22Rv1 (cell line): ENCODE data around the gene KATNAL2.

Source experiments
- CTCF ChIP-seq: fragments of 450-650 bp; IDR thresholded peaks from 2 replicates; pipeline ENCODE4 v1.5.1; 2017; ENCODE audit warnings: mild to moderate bottlenecking
- ZFX ChIP-seq: fragments of 450-650 bp; IDR thresholded peaks from 2 replicates; pipeline ENCODE4 v1.6.1; 2017; ENCODE audit warnings: antibody characterized with exemption, borderline replicate concordance

GRCh38 chr18:46909497-46909896 is 7.9 kb upstream of the KATNAL2 start:
- TF ChIP-seq CTCF: no peak
- TF ChIP-seq ZFX: no peak
